KOPT-K1 (cell line): ENCODE data around the gene BTBD18.

Experiments
- H3K27ac ChIP-seq: fragments of 200-600 bp; sonication (generic); 2 replicates; pipeline ENCODE4 v1.5.1; 2016; ENCODE audit warnings: antibody characterized with exemption, mild to moderate bottlenecking, low read depth, low read length; ENCODE audit not compliant: poor library complexity, severe bottlenecking
- H3K36me3 ChIP-seq: fragments of 200-600 bp; sonication (generic); 2 replicates; pipeline ENCODE4 v1.5.1; 2017; ENCODE audit warnings: antibody characterized with exemption, mild to moderate bottlenecking, low read length, moderate library complexity; ENCODE audit not compliant: insufficient read depth
- H3K9me3 ChIP-seq: fragments of 200-600 bp; sonication (generic); 2 replicates; pipeline ENCODE4 v1.5.1; 2017; ENCODE audit warnings: antibody characterized with exemption, low read length, mild to moderate bottlenecking; ENCODE audit not compliant: insufficient read depth, poor library complexity, severe bottlenecking

Gene BTBD18, protein sequence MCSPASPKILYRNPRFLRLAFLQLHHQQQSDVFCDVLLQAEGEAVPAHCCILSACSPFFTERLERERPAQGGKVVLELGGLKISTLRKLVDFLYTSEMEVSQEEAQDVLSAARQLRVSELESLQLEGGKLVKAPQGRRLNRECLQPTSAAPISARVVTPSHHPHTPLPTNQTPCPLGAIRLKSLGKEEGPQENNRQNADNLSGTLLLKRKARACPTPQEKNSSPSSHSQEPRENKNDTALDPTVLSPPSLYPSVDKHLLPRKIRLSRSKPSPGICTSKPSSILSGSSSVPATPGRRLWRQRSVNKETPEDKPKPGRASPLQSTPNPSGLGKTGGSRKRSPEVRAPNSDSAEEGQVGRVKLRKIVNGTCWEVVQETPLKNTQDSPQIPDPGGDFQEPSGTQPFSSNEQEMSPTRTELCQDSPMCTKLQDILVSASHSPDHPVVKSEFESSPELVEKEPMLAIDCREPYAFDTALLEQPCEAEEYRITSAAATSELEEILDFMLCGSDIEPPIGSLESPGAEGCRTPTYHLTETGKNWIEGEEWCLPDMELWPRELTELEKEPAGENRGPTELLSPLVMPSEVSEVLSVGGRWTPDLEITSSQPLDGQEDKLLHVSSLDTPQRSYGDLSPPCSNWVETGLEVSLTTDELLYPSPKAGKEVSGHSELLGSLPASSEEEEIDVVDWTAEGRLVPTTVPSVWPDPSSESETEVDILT

GRCh38 chr11:57751676-57752253 lies at the start of gene BTBD18:
Gene BTBD18, minus strand, starts transcription at chr11:57751819. Its CDS starts 631 bp downstream, at chr11:57751188.
- Histone ChIP-seq H3K9me3 (no peaks in the 10 kb centered on the region), H3K27ac (no peak within 1 kb of the TSS)

GRCh38 chr11:57801183-57801485 lies 49.5 kb upstream of the BTBD18 start:
- H3K36me3 ChIP-seq, result peaks cover 5% of the 10 kb centered on the region; the same call in 1 of the 2 replicates
- H3K27ac ChIP-seq, result peak overlapping the region; percentile 35
- H3K9me3 ChIP-seq, result no peaks in the 10 kb centered on the region

More at GRCh38 chr11:57751676-57752253, at the start of gene BTBD18:
- H3K36me3 ChIP-seq, result peaks cover 12% of the 10 kb centered on the region

DNA sequence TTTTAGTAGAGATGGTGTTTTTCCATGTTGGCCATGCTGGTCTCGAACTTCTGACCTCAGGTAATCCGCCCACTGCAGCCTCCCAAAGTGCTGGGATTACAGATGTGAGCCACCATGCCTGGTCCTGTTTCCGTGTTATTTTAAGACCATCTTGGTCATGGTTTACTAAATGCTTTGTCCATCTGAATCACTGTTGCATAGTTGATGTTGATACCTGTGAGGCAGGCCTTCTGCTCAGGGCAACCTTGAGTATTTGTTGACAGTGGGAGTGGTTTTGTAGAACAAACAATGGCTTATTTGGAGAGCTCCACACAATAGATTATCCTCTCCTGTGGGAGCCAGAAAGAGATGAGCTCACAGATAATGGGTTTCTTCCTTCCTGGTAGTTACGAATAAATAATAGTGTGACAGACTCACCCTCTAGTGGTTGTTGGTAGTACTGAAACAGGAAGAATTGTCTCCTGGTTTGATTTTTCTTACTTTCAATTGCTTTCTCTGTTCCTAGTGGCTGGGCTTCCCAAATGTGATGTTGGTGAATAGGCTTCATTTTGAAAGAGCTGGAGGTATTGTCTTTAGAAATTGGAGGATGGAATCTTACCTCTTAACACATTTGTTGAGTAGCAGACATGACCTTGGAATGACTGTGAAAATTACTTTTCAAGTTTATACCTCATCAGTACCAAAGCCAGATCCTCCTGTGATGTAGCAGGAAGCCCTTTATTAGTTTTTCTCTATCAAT lies 49.0 kb upstream of the BTBD18 start:
- peak overlapping the region; percentile 35 for H3K27ac ChIP-seq
- H3K36me3 ChIP-seq, result peaks cover 5% of the 10 kb centered on the region; the same call in 1 of the 2 replicates
- no peaks in the 10 kb centered on the region for H3K9me3 ChIP-seq

DNA sequence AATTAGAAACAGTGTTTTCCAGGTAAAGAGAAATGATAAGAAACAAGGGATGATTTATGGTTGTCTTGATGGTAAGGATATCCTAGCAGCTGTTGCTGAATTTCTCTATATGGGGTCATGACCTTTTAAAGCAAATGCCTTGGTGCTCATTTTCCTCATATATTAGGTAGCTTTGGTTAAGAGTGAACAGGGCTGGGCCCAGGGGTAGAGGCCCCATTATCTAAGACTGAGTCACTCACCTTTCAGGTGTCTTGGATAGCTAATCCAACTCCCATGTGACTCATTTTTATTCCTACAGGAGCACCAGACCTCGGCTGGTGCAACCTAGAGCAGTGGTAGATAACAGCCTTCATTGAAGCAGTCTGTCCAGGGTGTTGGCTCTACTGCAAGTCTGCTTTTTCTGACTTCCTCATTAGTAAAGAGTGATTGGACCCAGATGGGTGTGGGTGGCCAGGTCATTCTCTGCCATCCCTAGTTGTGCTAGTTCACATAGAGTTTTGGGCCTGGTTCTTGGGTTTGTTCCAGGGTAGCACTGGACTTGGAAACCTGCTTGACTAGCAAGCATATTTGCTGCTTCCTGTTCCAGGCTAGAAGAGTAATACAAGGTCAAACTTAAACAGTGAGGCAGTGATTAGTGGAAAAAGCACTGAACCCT lies 47.4 kb upstream of the BTBD18 start:
- Histone ChIP-seq H3K36me3 (peaks cover 5% of the 10 kb centered on the region; the same call in 1 of the 2 replicates), H3K27ac (no peak overlapping the region), H3K9me3 (no peaks in the 10 kb centered on the region)

- Histone ChIP-seq H3K36me3 (peaks cover 5% of the 10 kb centered on the region; the same call in 1 of the 2 replicates), H3K27ac (no peak overlapping the region), H3K9me3 (no peaks in the 10 kb centered on the region)
Measured at GRCh38 chr11:57793351-57794115, 41.9 kb upstream of the BTBD18 start.

- Histone ChIP-seq H3K36me3 (peaks cover 5% of the 10 kb centered on the region; the same call in 1 of the 2 replicates), H3K9me3 (no peaks in the 10 kb centered on the region), H3K27ac (no peak overlapping the region)
Measured at GRCh38 chr11:57792870-57793269, 41.3 kb upstream of the BTBD18 start.

DNA sequence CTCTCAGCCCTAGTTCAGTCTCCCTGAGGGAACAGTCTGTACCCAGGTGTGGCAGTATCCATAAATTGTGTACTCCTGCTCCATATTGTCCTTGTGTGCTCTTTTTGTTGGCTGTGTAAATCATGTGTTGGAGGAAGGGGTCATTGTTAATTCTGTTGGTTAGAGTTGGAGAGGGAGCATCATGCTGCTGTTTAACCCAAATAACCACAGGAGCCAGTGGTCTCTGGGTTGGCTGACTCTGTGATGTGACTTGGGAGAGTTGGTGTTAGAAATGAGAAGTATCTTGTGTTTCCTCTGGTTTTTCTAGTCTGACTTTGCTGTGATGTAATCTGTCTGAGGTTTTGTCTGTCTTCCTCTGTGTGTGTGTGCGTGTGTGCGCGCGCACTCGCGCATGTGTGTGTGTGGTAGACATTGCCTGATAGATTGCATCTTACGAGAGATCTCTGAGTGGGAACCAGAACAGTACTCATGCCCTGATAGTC lies 40.5 kb upstream of the BTBD18 start:
- Histone ChIP-seq H3K9me3 (no peaks in the 10 kb centered on the region), H3K36me3 (peaks cover 5% of the 10 kb centered on the region; the same call in 1 of the 2 replicates), H3K27ac (peak overlapping the region; percentile 17)

- peak overlapping the region; percentile 17 for H3K27ac ChIP-seq
- H3K9me3 ChIP-seq, result no peaks in the 10 kb centered on the region
- peaks cover 2% of the 10 kb centered on the region; the same call in 1 of the 2 replicates for H3K36me3 ChIP-seq
Measured at GRCh38 chr11:57791321-57792059, 39.9 kb upstream of the BTBD18 start.

- Histone ChIP-seq H3K9me3 (no peaks in the 10 kb centered on the region), H3K27ac (no peak overlapping the region), H3K36me3 (no peaks in the 10 kb centered on the region)
Measured at GRCh38 chr11:57788703-57789088, 37.1 kb upstream of the BTBD18 start.

DNA sequence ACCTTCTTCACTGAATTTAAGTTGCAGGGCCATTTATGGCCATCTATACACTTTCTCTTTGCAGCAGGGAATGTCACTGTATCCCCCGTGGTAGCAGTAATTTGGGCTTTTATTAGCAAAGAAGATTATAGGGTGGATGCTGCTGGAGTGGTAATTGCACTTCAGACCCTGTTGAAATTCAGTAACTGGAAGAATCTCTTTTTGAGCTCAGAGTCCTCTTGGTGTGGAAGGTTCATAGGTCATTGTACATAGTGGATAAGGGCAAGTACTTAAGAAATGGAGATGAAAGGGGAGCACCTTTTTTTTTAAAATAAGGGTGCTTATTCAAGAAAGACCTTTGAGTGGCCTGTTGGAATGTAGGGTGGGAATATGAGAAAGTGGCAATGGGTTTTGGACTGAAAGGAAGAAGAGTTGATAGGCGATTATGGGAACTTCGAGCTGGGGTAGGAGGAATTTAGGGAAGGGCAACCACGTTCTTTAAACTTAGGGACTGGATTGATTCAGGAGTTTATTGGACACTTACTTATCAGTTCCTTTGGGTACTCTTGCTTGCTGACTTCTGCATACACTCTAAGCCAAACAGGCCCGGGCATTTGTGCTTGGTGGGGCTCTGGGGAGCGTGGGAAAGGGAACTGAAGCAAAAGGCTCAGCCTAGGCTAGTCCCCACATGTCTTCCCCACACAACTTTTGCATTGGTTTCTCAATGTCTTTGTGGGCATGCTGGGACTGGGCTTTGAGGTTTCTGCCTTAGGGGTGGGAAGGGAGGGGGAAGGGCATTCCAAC lies 36.5 kb upstream of the BTBD18 start:
- H3K9me3 ChIP-seq, result no peaks in the 10 kb centered on the region
- no peaks in the 10 kb centered on the region for H3K36me3 ChIP-seq
- H3K27ac ChIP-seq, result no peak overlapping the region

- Histone ChIP-seq H3K27ac (no peak overlapping the region), H3K36me3 (no peaks in the 10 kb centered on the region)
Measured at GRCh38 chr11:57787006-57787604, 35.5 kb upstream of the BTBD18 start.

DNA sequence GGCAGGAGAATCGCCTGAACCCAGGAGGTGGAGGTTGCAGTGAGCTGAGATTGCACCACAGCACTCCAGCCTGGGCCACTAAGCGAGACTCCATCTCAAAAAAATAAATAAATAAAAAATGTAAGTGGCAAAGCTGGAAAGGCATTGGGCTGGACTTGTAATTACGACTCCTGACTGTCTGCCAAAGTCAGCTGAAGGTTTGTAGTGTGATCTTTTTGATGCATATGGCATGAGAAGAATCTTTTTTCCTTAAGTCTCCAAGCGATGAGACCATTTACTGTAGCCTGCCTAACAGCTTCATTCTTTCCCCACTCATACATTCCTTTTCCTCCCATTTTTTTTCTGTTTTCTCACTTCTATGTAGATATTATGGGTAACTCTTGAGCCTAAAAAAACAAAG lies 34.8 kb upstream of the BTBD18 start:
- Histone ChIP-seq H3K9me3 (no peaks in the 10 kb centered on the region), H3K36me3 (no peaks in the 10 kb centered on the region), H3K27ac (no peak overlapping the region)

More at GRCh38 chr11:57787006-57787604, 35.5 kb upstream of the BTBD18 start:
- H3K9me3 ChIP-seq, result no peaks in the 10 kb centered on the region
